ENCODE measurements around the gene DGKI. TPM values are rescaled to one million over a fixed set of nuclear protein-coding genes. Genes with fewer than 3 reads are reported as not detected.

The DGKI gene
- total and polyA plus RNA-seq, 2 of the 4 experiments (the other 2 are of a cell fraction) = 3.9 to 15.8 TPM

GRCh38 chr7:137801003-137801402, 45.8 kb downstream of the DGKI start:
- CTCF ChIA-PET = interaction anchor here (0.6 to 1.4 kb wide), 3 partner anchors 10 to 145 kb away, joined by 3 read pairs; no protein-coding TSS in a partner anchor
- Histone ChIP-seq H3K4me2 (ENCODE audit: low read depth, low read length) (no peak overlapping the region), H4K5ac (ENCODE audit: low read depth, low read length) (no peak overlapping the region), H3K4me3 (ENCODE audit: insufficient read depth, low read depth, low read length) (no peak overlapping the region), H2BK120ac (ENCODE audit: low read depth, low read length) (no peak overlapping the region), H2BK20ac (ENCODE audit: low read depth, low read length) (no peak overlapping the region), H3K27ac (ENCODE audit: insufficient read depth, low read length) (no peak overlapping the region), H3K4me1 (ENCODE audit: control insufficient read depth, insufficient read depth, low read length) (peaks cover 2% of the 10 kb centered on the region; the same call in 1 of the 2 replicates), H4K91ac (ENCODE audit: insufficient read depth, low read depth, low read length) (no peak overlapping the region), H2BK15ac (ENCODE audit: low read depth, low read length) (no peak overlapping the region), H2AFZ (replicated peaks; ENCODE audit: low read length, poor library complexity) (no peak overlapping the region), H3K56ac (ENCODE audit: extremely low read depth, insufficient read depth, low read length) (no peak overlapping the region), H3K36me3 (ENCODE audit: control insufficient read depth, insufficient read depth, low read length) (no peaks in the 10 kb centered on the region), H3K79me1 (ENCODE audit: low read depth in 1 of 2, low read length in 2 of 2) (no peaks in the 10 kb centered on the region), H3K9me1 (ENCODE audit: insufficient read depth, low read length) (no peaks in the 10 kb centered on the region), H2AK9ac (replicated peaks; ENCODE audit: low read depth, low read length, poor library complexity) (no peak overlapping the region), H3K9me3 (ENCODE audit: control insufficient read depth, insufficient read depth, low read length) (peaks cover 3% of the 10 kb centered on the region; the same call in 1 of the 2 replicates), H3K27me3 (ENCODE audit: control insufficient read depth, insufficient read depth, low read length) (no peaks in the 10 kb centered on the region), H3K4ac (ENCODE audit: low read depth, low read length) (no peak overlapping the region), H2AK5ac (ENCODE audit: low read depth, low read length) (no peak overlapping the region), H3K23ac (ENCODE audit: low read depth, low read length) (no peak overlapping the region), H4K20me1 (ENCODE audit: insufficient read depth, low read length) (no peaks in the 10 kb centered on the region), H3K9ac (ENCODE audit: low read depth, low read length) (no peak overlapping the region), H2BK5ac (ENCODE audit: low read depth, low read length, poor library complexity, severe bottlenecking) (no peak overlapping the region), H3K14ac (replicated peaks; ENCODE audit: low read depth, low read length) (no peak overlapping the region), H3K18ac (ENCODE audit: low read depth, low read length) (no peak overlapping the region), H4K8ac (ENCODE audit: low read depth in 2 of 2, low read length in 2 of 2) (no peak overlapping the region)
- dilution Hi-C loops (cut with HindIII; ENCODE audit: low sequenced_read_pairs, unreplicated experiment) = no loop called here
- no CpG with 5 or more reads among the region's 1 CpG for whole genome bisulfite sequencing, 2 experiments (ENCODE audit: extremely low coverage in 2 of 2, insufficient read length in 1 of 2)
- POLR2A ChIA-PET (ENCODE audit: unreplicated experiment) = no interaction called here
- ATAC-seq (ENCODE audit: low read depth) = peak; percentile 17; the same call in 1 of the 2 replicates
- in situ Hi-C loops (cut with MboI; ENCODE audit: low sequenced_read_pairs) = no loop called here
- TF ChIP-seq RAD21 (IDR thresholded peaks at IDR 0.05; ENCODE audit: low read length) (no peak), CHD1 (IDR thresholded peaks at IDR 0.05; ENCODE audit: low read depth, low read length) (no peak), FOS (IDR thresholded peaks at IDR 0.05; ENCODE audit: low read depth, low read length) (0 out of 2 replicates have a peak, but pooled peaks have one; percentile 14), CEBPB (IDR thresholded peaks at IDR 0.05; ENCODE audit: low read depth, low read length) (no peak)
- intact Hi-C loops (cut with micrococcal nuclease) = no loop called here
- BruUV-seq (replicated peaks) = no TSS peak
- DNase-seq = peak; percentile 68
